ENCODE results near the gene NOL4L.

NOL4L gene

DNA sequence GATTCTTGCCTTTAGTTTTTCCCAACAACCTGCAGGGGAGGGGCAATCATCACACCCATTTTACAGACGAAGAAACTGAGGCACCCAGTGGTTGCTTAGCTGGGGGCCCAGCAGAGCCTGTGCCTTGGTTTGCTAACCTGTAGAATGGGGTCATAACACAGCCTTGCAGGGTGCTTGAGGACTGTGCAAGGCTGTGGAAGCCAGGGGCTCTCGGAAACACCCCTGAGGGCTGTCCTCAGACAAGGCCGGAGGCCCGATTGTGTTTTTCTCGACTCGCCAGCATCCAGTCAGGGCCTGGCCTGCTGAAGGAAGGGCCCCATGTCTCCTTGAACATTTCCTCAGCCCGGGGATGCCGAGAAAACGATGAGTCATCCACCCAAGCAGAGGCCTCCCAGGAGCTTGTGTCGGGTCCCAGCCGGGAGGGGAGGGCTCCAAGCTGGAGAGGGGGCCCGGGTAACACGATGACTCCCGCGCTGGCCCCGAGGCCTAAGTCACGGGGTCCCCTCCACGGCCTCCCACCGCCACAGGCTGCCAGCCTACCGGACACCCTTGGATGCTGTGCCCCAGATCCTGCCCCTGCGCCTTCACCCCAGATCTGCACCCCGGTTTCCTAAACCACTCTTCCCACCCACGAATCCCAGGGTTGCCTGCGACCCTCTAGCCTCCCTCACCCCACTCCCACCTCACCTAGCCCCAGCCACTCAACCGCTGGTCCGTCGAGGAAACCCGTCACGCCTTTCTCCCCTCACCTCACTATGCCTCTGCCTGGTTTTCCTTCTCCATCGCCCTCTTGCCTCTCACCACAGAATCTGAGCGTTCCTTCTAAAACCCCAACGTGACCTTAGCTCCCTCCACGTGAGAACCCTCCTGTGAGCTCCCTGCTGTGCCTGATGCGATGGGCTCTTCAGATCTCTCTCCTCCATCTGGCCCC, 10.6 kb downstream of the NOL4L start:
- H3K4me3 ChIP-seq (ENCODE audit: insufficient read depth, low read length, poor library complexity, severe bottlenecking), result no peak overlapping the region
- TF ChIP-seq, protein P1, sequence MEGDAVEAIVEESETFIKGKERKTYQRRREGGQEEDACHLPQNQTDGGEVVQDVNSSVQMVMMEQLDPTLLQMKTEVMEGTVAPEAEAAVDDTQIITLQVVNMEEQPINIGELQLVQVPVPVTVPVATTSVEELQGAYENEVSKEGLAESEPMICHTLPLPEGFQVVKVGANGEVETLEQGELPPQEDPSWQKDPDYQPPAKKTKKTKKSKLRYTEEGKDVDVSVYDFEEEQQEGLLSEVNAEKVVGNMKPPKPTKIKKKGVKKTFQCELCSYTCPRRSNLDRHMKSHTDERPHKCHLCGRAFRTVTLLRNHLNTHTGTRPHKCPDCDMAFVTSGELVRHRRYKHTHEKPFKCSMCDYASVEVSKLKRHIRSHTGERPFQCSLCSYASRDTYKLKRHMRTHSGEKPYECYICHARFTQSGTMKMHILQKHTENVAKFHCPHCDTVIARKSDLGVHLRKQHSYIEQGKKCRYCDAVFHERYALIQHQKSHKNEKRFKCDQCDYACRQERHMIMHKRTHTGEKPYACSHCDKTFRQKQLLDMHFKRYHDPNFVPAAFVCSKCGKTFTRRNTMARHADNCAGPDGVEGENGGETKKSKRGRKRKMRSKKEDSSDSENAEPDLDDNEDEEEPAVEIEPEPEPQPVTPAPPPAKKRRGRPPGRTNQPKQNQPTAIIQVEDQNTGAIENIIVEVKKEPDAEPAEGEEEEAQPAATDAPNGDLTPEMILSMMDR (IDR thresholded peaks at IDR 0.05; ENCODE audit: insufficient read depth, low read length, poor library complexity, severe bottlenecking), result no peak
- no peak for TF ChIP-seq EZH2phosphoT487 (conservative IDR thresholded peaks at IDR 0.05; ENCODE audit: low read length)
- no peaks in the 10 kb centered on the region for H3K79me2 ChIP-seq (ENCODE audit: insufficient read depth, low read length)
- H4K20me1 ChIP-seq (ENCODE audit: low read depth, low read length), result no peaks in the 10 kb centered on the region
- H2AFZ ChIP-seq (ENCODE audit: low read depth, low read length, severe bottlenecking), result no peak overlapping the region
- no peak overlapping the region for H3K9ac ChIP-seq (ENCODE audit: low read length)
- H3K9me3 ChIP-seq (ENCODE audit: insufficient read depth, low read length), result no peaks in the 10 kb centered on the region
- no peak overlapping the region for H3K4me2 ChIP-seq (ENCODE audit: low read depth, low read length, poor library complexity, severe bottlenecking)
- no peaks in the 10 kb centered on the region for H3F3A ChIP-seq (ENCODE audit: insufficient read depth)
- H3K27ac ChIP-seq (ENCODE audit: low read depth, low read length), result no peak overlapping the region
- no peaks in the 10 kb centered on the region for H3K27me3 ChIP-seq (ENCODE audit: low read length)
- no peaks in the 10 kb centered on the region for H3K9me2 ChIP-seq (replicated peaks; ENCODE audit: insufficient read depth, low read length)
- H3K36me3 ChIP-seq (ENCODE audit: low read length), result no peaks in the 10 kb centered on the region

DNA sequence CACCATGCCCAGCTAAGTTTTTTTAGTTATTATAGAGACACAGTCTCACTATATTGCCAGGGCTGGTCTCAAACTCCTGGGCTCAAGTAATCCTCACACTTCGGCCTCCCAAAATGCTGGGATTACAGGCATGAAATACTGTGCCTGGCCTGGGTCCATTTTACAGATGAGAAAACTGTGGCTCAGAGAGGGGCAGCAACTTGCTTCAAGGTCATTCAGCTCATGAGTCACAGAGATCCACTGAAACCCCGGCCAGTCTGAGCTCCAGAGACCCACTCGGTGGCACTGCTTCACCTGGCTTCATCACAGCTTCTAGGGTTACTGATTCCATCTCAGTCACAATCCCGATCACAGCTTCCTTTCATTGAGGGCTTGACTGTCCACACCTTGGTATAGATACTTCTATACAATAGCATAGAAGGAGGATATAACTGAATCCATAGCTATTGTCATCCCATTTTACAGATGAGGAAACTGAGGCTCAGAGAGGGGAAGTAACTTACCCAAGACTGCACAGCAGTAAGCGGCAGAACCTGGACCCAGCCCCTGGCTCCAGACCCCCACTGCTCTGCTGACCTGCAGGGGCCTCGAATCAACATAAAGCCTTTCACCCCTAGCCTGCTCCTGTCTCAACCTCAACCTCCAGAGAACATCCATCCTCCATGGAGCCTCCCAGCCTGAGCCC, 11.8 kb downstream of the NOL4L start:
- no peaks in the 10 kb centered on the region for H3K9me3 ChIP-seq (ENCODE audit: insufficient read depth, low read length)
- H3K79me2 ChIP-seq (ENCODE audit: insufficient read depth, low read length), result no peaks in the 10 kb centered on the region
- no peak overlapping the region for H3K4me2 ChIP-seq (ENCODE audit: low read depth, low read length, poor library complexity, severe bottlenecking)
- no peak overlapping the region for H2AFZ ChIP-seq (ENCODE audit: low read depth, low read length, severe bottlenecking)
- no peak overlapping the region for H3K27ac ChIP-seq (ENCODE audit: low read depth, low read length)
- no peak for TF ChIP-seq EZH2phosphoT487 (conservative IDR thresholded peaks at IDR 0.05; ENCODE audit: low read length)
- TF ChIP-seq, protein P1 (IDR thresholded peaks at IDR 0.05; ENCODE audit: insufficient read depth, low read length, poor library complexity, severe bottlenecking), result no peak
- H3K9me2 ChIP-seq (replicated peaks; ENCODE audit: insufficient read depth, low read length), result no peaks in the 10 kb centered on the region
- no peak overlapping the region for H3K9ac ChIP-seq (ENCODE audit: low read length)
- no peak overlapping the region for H3K4me3 ChIP-seq (ENCODE audit: insufficient read depth, low read length, poor library complexity, severe bottlenecking)
- no peaks in the 10 kb centered on the region for H3K36me3 ChIP-seq (ENCODE audit: low read length)
- no peaks in the 10 kb centered on the region for H3K27me3 ChIP-seq (ENCODE audit: low read length)
- H3F3A ChIP-seq (ENCODE audit: insufficient read depth), result no peaks in the 10 kb centered on the region
- no peaks in the 10 kb centered on the region for H4K20me1 ChIP-seq (ENCODE audit: low read depth, low read length)

DNA sequence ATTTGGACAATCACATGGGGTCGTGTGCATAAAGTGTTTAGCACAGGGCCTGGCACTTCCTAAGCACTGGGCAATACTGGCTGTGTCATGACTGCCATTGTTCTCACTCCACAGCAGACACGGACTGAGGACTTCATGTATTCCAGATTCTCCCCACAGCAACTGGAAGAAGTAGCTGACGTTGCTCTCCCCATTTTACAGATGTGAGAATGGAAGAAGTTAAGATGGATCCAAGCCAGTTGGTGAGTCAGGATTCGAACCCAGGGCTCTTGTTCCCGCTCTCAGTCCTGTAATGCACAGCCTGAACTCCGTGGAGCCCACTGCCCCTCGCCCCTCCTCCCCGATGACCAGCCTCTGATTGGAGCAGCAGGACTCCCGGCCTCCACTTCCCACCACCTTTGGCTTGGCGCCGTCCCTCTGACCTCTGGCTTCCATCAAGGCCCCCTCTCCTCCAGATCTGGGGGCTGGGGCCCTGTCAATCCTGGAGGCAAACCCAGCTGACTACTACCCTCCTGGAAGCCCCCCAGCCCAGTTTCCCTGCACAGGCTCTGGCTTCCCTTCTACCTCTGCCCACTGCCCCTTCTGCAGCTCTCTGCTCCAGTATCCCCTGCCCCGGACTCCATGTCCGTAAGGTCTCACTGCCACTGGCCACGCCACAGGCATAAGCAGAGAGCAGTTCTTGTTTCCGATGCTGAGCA, 12.7 kb downstream of the NOL4L start:
- Histone ChIP-seq H3K27ac (ENCODE audit: low read depth, low read length) (no peak overlapping the region), H3F3A (ENCODE audit: insufficient read depth) (no peaks in the 10 kb centered on the region), H3K9ac (ENCODE audit: low read length) (no peak overlapping the region), H2AFZ (ENCODE audit: low read depth, low read length, severe bottlenecking) (no peak overlapping the region), H3K79me2 (ENCODE audit: insufficient read depth, low read length) (no peaks in the 10 kb centered on the region), H3K36me3 (ENCODE audit: low read length) (no peaks in the 10 kb centered on the region), H3K27me3 (ENCODE audit: low read length) (no peaks in the 10 kb centered on the region), H3K9me3 (ENCODE audit: insufficient read depth, low read length) (no peaks in the 10 kb centered on the region), H3K4me3 (ENCODE audit: insufficient read depth, low read length, poor library complexity, severe bottlenecking) (no peak overlapping the region), H3K9me2 (replicated peaks; ENCODE audit: insufficient read depth, low read length) (no peaks in the 10 kb centered on the region), H4K20me1 (ENCODE audit: low read depth, low read length) (no peaks in the 10 kb centered on the region), H3K4me2 (ENCODE audit: low read depth, low read length, poor library complexity, severe bottlenecking) (no peak overlapping the region)
- TF ChIP-seq EZH2phosphoT487 (conservative IDR thresholded peaks at IDR 0.05; ENCODE audit: low read length), result no peak
- TF ChIP-seq, protein P1 (IDR thresholded peaks at IDR 0.05; ENCODE audit: insufficient read depth, low read length, poor library complexity, severe bottlenecking), result no peak
